HCT116 (cell line): Measurements from ENCODE around the gene RBM33. TPM values are rescaled to one million over a fixed set of nuclear protein-coding genes. Genes with fewer than 3 reads are reported as not detected.

Experiments used
- ATAC-seq: fragments of 200-7000 bp; cut with Tn5 transposase; 2 replicates; pipeline ENCODE4 v1.9.1; 2020; ENCODE audit warnings: mild to moderate bottlenecking, moderate library complexity
- BruUV-seq: library from RNA; stranded (reverse); fragments of 400-500 nt; replicated peaks from 2 replicates; lab custom pipeline; 2021; lab: Mats Ljungman, UMichigan
- CTCF ChIA-PET: fragments of 300-600 bp; sonication (Branson Sonifier 250); formaldehyde crosslinking; loops from one replicate; lab custom pipeline; 2021; ENCODE audit warnings: antibody characterized with exemption; lab: Charles Lee
- POLR2A ChIA-PET: fragments of 300-600, 350-600 bp; sonication (Branson Sonifier 250); formaldehyde crosslinking; loops from one replicate; lab custom pipeline; 2021; ENCODE audit warnings: antibody characterized with exemption; lab: Charles Lee
- RAD21 ChIA-PET, 2 experiments: fragments of 300-600 bp; sonication (Branson Sonifier 250); formaldehyde crosslinking; loops; one replicate each; lab custom pipeline; 2023; ENCODE audit warnings: low total read pairs in 2 of 2; ENCODE audit not compliant: uncharacterized antibody in 2 of 2, unreplicated experiment in 2 of 2, low non-redundant PET in 1 of 2; lab: Charles Lee
- DNase-seq: peaks from one replicate; pipeline ENCODE4 v3.0.0-alpha.2; 2010; ENCODE audit warnings: low read depth, low spot score
- H2AFZ ChIP-seq: fragments of 200-600 bp; shearing (Covaris generic), sonication (generic); 2 replicates; pipeline ENCODE4 v1.6.1; 2017; ENCODE audit warnings: low read depth, mixed run types, mixed read lengths, antibody characterized with exemption, low read length; ENCODE audit not compliant: poor library complexity, severe bottlenecking
- H3K27ac ChIP-seq: 2 replicates; pipeline ENCODE4 v1.5.1; 2012; ENCODE audit warnings: low read depth, low read length
- H3K27me3 ChIP-seq: fragments of 200-600 bp; sonication (generic); 2 replicates; pipeline ENCODE4 v1.6.1; 2016; ENCODE audit warnings: mixed run types, low read length, mixed read lengths; ENCODE audit not compliant: insufficient read depth
- H3K36me3 ChIP-seq, 2 experiments: fragments of 200-500 bp in 1 of 2; fragments of 200-600 bp in 1 of 2; sonication (Bioruptor generic) in 1 of 2; sonication (generic) in 1 of 2; 2 replicates each; pipeline versions ENCODE4 v1.5.1 to v1.6.1; 2014 to 2016; ENCODE audit warnings: low read length in 2 of 2, inconsistent platforms in 1 of 2, mixed read lengths in 1 of 2, mixed run types in 1 of 2; ENCODE audit not compliant: insufficient read depth in 2 of 2, control insufficient read depth in 1 of 2
- H3K4me1 ChIP-seq, 2 experiments: fragments of 200-600 bp in 1 of 2; sonication (generic) in 1 of 2; 2 replicates each; pipeline versions ENCODE4 v1.5.1 to v1.6.1; 2012 to 2017; ENCODE audit warnings: low read length in 2 of 2, inconsistent platforms in 1 of 2, mild to moderate bottlenecking in 1 of 2, mixed read lengths in 1 of 2, mixed run types in 1 of 2, moderate library complexity in 1 of 2; ENCODE audit not compliant: insufficient read depth in 2 of 2, control insufficient read depth in 1 of 2
- H3K4me2 ChIP-seq: fragments of 200-600 bp; sonication (generic); 2 replicates; pipeline ENCODE4 v1.6.1; 2017; ENCODE audit warnings: mixed run types, low read length, mixed read lengths
- H3K4me3 ChIP-seq, 2 experiments: fragments of 200-600 bp in 1 of 2; sonication (generic) in 1 of 2; replicated peaks in 1 of 2; 2 replicates each; pipeline ENCODE4 v1.5.1; 2011 to 2016; ENCODE audit warnings: low read length in 2 of 2, control low read depth in 1 of 2, low read depth in 1 of 2, mild to moderate bottlenecking in 1 of 2, mixed read lengths in 1 of 2, mixed run types in 1 of 2
- H3K79me2 ChIP-seq: fragments of 200-600 bp; sonication (generic); 2 replicates; pipeline ENCODE4 v1.6.1; 2017; ENCODE audit warnings: mild to moderate bottlenecking, mixed run types, low read length, moderate library complexity, mixed read lengths; ENCODE audit not compliant: insufficient read depth
- H3K9ac ChIP-seq: fragments of 200-600 bp; sonication (generic); 2 replicates; pipeline ENCODE4 v1.6.1; 2016; ENCODE audit warnings: low read length, mixed read lengths
- H3K9me2 ChIP-seq: fragments of 200-600 bp; sonication (generic), shearing (Covaris generic); 2 replicates; pipeline ENCODE4 v1.6.1; 2017; ENCODE audit warnings: mixed run types, mild to moderate bottlenecking, moderate library complexity; ENCODE audit not compliant: insufficient read depth
- H3K9me3 ChIP-seq, 2 experiments: fragments of 200-500 bp in 1 of 2; fragments of 200-600 bp in 1 of 2; sonication (Bioruptor generic) in 1 of 2; sonication (generic) in 1 of 2; 2 replicates each; pipeline ENCODE4 v1.6.1; 2014 to 2017; ENCODE audit warnings: low read length in 2 of 2, mixed read lengths in 2 of 2, inconsistent platforms in 1 of 2, low read depth in 1 of 2, mild to moderate bottlenecking in 1 of 2, mixed run types in 1 of 2, moderate library complexity in 1 of 2; ENCODE audit not compliant: control insufficient read depth in 1 of 2, insufficient read depth in 1 of 2
- H4K20me1 ChIP-seq: fragments of 200-600 bp; sonication (generic), shearing (Covaris generic); 2 replicates; pipeline ENCODE4 v1.6.1; 2017; ENCODE audit warnings: mixed run types, mild to moderate bottlenecking, moderate library complexity; ENCODE audit not compliant: insufficient read depth
- CEBPB ChIP-seq: IDR thresholded peaks from 2 replicates; pipeline ENCODE4 v1.6.1; 2012; ENCODE audit warnings: low read depth
- CTCF ChIP-seq, 3 experiments: fragments of 200-600 bp in 1 of 3; sonication (generic) in 1 of 3; IDR thresholded peaks in 2 of 3; conservative IDR thresholded peaks in 1 of 3; 2 replicates each; pipeline ENCODE4 v1.5.1; 2012 to 2017; ENCODE audit warnings: low read depth in 2 of 3, low read length in 2 of 3, antibody characterized with exemption in 1 of 3, borderline replicate concordance in 1 of 3, control low read depth in 1 of 3, mild to moderate bottlenecking in 1 of 3, mixed read lengths in 1 of 3, mixed run types in 1 of 3, moderate library complexity in 1 of 3; ENCODE audit not compliant: insufficient read depth in 1 of 3
- ELF1 ChIP-seq: IDR thresholded peaks from 2 replicates; pipeline ENCODE4 v1.6.1; 2012; ENCODE audit warnings: low read depth, borderline replicate concordance
- EZH2 ChIP-seq: fragments of 200-600 bp; sonication (generic); IDR thresholded peaks from 2 replicates; pipeline ENCODE4 v1.6.1; 2017; ENCODE audit warnings: antibody characterized with exemption, mixed run types
- FOSL1 ChIP-seq: IDR thresholded peaks from 2 replicates; pipeline ENCODE4 v1.6.1; 2012; ENCODE audit warnings: low read depth
- JUND ChIP-seq: IDR thresholded peaks from 2 replicates; pipeline ENCODE4 v1.6.1; 2012
- MAX ChIP-seq: IDR thresholded peaks from 2 replicates; pipeline ENCODE4 v1.6.1; 2012
- POLR2A ChIP-seq: IDR thresholded peaks from 2 replicates; pipeline ENCODE4 v1.7.0; 2011; ENCODE audit warnings: borderline replicate concordance; ENCODE audit not compliant: insufficient read depth, insufficient read length; ENCODE audit errors: extremely low read depth
- POLR2AphosphoS5 ChIP-seq: IDR thresholded peaks from 2 replicates; pipeline ENCODE4 v1.6.1; 2011; ENCODE audit warnings: mild to moderate bottlenecking, low read depth, low read length, moderate library complexity
- RAD21 ChIP-seq: IDR thresholded peaks from 2 replicates; pipeline ENCODE4 v1.6.1; 2012; ENCODE audit warnings: low read depth, mild to moderate bottlenecking
- REST ChIP-seq: IDR thresholded peaks from 2 replicates; pipeline ENCODE4 v1.6.1; 2012; ENCODE audit warnings: low read depth
- SIN3A ChIP-seq: IDR thresholded peaks from 2 replicates; pipeline ENCODE4 v1.6.1; 2012; ENCODE audit warnings: low read depth
- SP1 ChIP-seq: IDR thresholded peaks from 2 replicates; pipeline ENCODE4 v1.6.1; 2012; ENCODE audit warnings: low read depth
- TCF7L2 ChIP-seq: IDR thresholded peaks from 2 replicates; pipeline ENCODE4 v1.7.0; 2011; ENCODE audit warnings: borderline replicate concordance, inconsistent platforms; ENCODE audit not compliant: insufficient read depth, insufficient read length; ENCODE audit errors: extremely low read depth
- ZBTB33 ChIP-seq: IDR thresholded peaks from 2 replicates; pipeline ENCODE4 v1.6.1; 2011; ENCODE audit warnings: mild to moderate bottlenecking, low read length, moderate library complexity; ENCODE audit not compliant: insufficient replicate concordance; ENCODE audit errors: extremely low read depth
- ZFX ChIP-seq: fragments of 450-650 bp; IDR thresholded peaks from 2 replicates; pipeline ENCODE4 v1.6.1; 2017
- intact Hi-C: fragments of 100-400 bp; cut with micrococcal nuclease; formaldehyde crosslinking; loops from 2 replicates; pipeline ENCODE4 v1.10.0; 2022
- total RNA-seq: library from RNA; stranded (reverse); gene quantifications from one replicate; pipeline ENCODE4 v1.2.1, GENCODE V29; 2021; ENCODE audit not compliant: unreplicated experiment

RBM33 gene
- total RNA-seq, 1 experiment from 2014 or later = 64.3 TPM

- TF ChIP-seq SP1 = no peak
- TF ChIP-seq CEBPB = no peak
- no peak for TF ChIP-seq ELF1
These were observed 5.1 kb downstream of the RBM33 start (continued) for GRCh38 chr7:155649588-155649987.

- ATAC-seq = no peak
- RAD21 ChIA-PET = no interaction called here
- peaks cover 100% of the 10 kb centered on the region for H3K79me2 ChIP-seq
These were observed 8.0 kb downstream of the RBM33 start for GRCh38 chr7:155652156-155653114.

More at GRCh38 chr7:155652156-155653114, 8.0 kb downstream of the RBM33 start:
- Histone ChIP-seq H3K9me3 (peaks cover 5 to 10% of the 10 kb centered on the region in 2 experiments; a peak in 2 of 4 replicates), H3K9me2 (no peaks in the 10 kb centered on the region), H3K4me3 (no peak overlapping the region), H3K4me2 (no peak overlapping the region), H3K9ac (no peak overlapping the region), H3K4me1 (no peaks in the 10 kb centered on the region)
- no peak for TF ChIP-seq FOSL1
- TF ChIP-seq POLR2A = no peak
- TF ChIP-seq JUND = no peak
- no peak for TF ChIP-seq TCF7L2
- TF ChIP-seq ZFX = no peak
- TF ChIP-seq CTCF (IDR thresholded peaks at IDR 0.05 in 2 of 3, conservative IDR thresholded peaks at IDR 0.05 in 1 of 3; ENCODE audit: borderline replicate concordance in 1 of 3, insufficient read depth in 1 of 3, low read depth in 2 of 3, low read length in 2 of 3) = no peak
- no peak for TF ChIP-seq SIN3A
- TF ChIP-seq ZBTB33 = no peak
- no peak for TF ChIP-seq REST
- no peak for TF ChIP-seq RAD21
- TF ChIP-seq POLR2AphosphoS5 = no peak
- TF ChIP-seq EZH2 = no peak
- no peak for TF ChIP-seq ELF1
- TF ChIP-seq MAX = no peak
- TF ChIP-seq, all 23 proteins: peak for 0
- Histone ChIP-seq H2AFZ (no peak overlapping the region), H3K27me3 (no peaks in the 10 kb centered on the region), H3K27ac (no peak overlapping the region), H4K20me1 (peaks cover 39% of the 10 kb centered on the region), H3K36me3 (peaks cover 0 to 21% of the 10 kb centered on the region in 2 experiments; a peak in 2 of 4 replicates)
- ChIA-PET POLR2A (no interaction called here), CTCF (no interaction called here)
- intact Hi-C loops = no loop called here
- BruUV-seq = no TSS peak
- no peak for DNase-seq
